Smooth muscle cell (in vitro differentiated cells): ENCODE data around the gene SLC35A4. TPM values are rescaled to one million over a fixed set of nuclear protein-coding genes. Genes with fewer than 3 reads are reported as not detected.
"Not testable (repeated sequence)": the region's sequence is repeated elsewhere in the genome, so short reads cannot be mapped to it uniquely, and the experiment has no call there.

Source experiments
- DNase-seq: peaks from one replicate; lab custom pipeline; 2025; ENCODE audit not compliant: unreplicated experiment; lab: John Stamatoyannopoulos, UW
- H2AFZ ChIP-seq: fragments of 200-600 bp; sonication (generic); 2 replicates; pipeline ENCODE4 v1.6.0; 2016; ENCODE audit warnings: antibody characterized with exemption, low read depth, mild to moderate bottlenecking
- H3F3A ChIP-seq: fragments of 200-600 bp; sonication (generic); 2 replicates; pipeline ENCODE4 v1.6.0; 2017; ENCODE audit warnings: antibody characterized with exemption, low read depth
- H3K27ac ChIP-seq: fragments of 200-600 bp; sonication (generic); 2 replicates; pipeline ENCODE4 v1.5.1; 2016; ENCODE audit warnings: low read depth, mild to moderate bottlenecking
- H3K27me3 ChIP-seq: fragments of 200-600 bp; sonication (generic); 2 replicates; pipeline ENCODE4 v1.6.1; 2016; ENCODE audit warnings: low read depth, mild to moderate bottlenecking
- H3K36me3 ChIP-seq: fragments of 200-600 bp; sonication (generic); 2 replicates; pipeline ENCODE4 v1.5.1; 2016; ENCODE audit warnings: low read depth
- H3K4me1 ChIP-seq: fragments of 200-600 bp; sonication (generic); 2 replicates; pipeline ENCODE4 v1.5.1; 2016; ENCODE audit warnings: low read depth
- H3K4me2 ChIP-seq: fragments of 200-600 bp; sonication (generic); 2 replicates; pipeline ENCODE4 v1.6.0; 2016; ENCODE audit warnings: mild to moderate bottlenecking
- H3K4me3 ChIP-seq: fragments of 200-600 bp; sonication (generic); 2 replicates; pipeline ENCODE4 v1.5.1; 2016; ENCODE audit warnings: mild to moderate bottlenecking
- H3K79me2 ChIP-seq: fragments of 200-600 bp; sonication (generic); 2 replicates; pipeline ENCODE4 v1.6.0; 2016; ENCODE audit warnings: low read depth, mild to moderate bottlenecking
- H3K9ac ChIP-seq: fragments of 200-600 bp; sonication (generic); 2 replicates; pipeline ENCODE4 v1.6.0; 2016; ENCODE audit warnings: low read depth
- H3K9me3 ChIP-seq: fragments of 200-600 bp; sonication (generic); replicated peaks from 2 replicates; pipeline ENCODE4 v1.5.1; 2016; ENCODE audit warnings: low read depth
- H4K20me1 ChIP-seq: fragments of 200-600 bp; sonication (generic); 2 replicates; pipeline ENCODE4 v1.6.0; 2016; ENCODE audit warnings: low read depth
- CTCF ChIP-seq: fragments of 200-600 bp; sonication (generic); IDR thresholded peaks from 2 replicates; pipeline ENCODE4 v1.5.1; 2017; ENCODE audit warnings: borderline replicate concordance, mild to moderate bottlenecking, antibody characterized with exemption; ENCODE audit not compliant: insufficient read depth, poor library complexity, severe bottlenecking
- WGBS: methylation state at CpG from one replicate; pipeline ENCODE4 v1.1.7; 2016; ENCODE audit warnings: low lambda C conversion rate; 5-methylcytosine and 5-hydroxymethylcytosine counted together
- polyA plus RNA-seq: library from polyadenylated mRNA; unstranded; fragments of >200 nt; fragmentation: Nextera tagmentation; extraction: Ambion mirVana; gene quantifications from 2 replicates; pipeline ENCODE4 v1.2.1, GENCODE V29; 2016
- total RNA-seq: library from RNA; depleted of rRNA; stranded (reverse); fragments of >200 nt; gene quantifications from 2 replicates; pipeline ENCODE4 v1.2.3, GENCODE V29; 2014

Gene SLC35A4
- total and polyA plus RNA-seq, 2 experiments from 2014 or later = 42.7 to 82.9 TPM

- no peak overlapping the region for H3K9ac ChIP-seq
- no peak overlapping the region for H3K4me3 ChIP-seq
- no peaks in the 10 kb centered on the region for H3K4me1 ChIP-seq
- H3K9me3 ChIP-seq = no peaks in the 10 kb centered on the region
- no peaks in the 10 kb centered on the region for H3K79me2 ChIP-seq
- H3K36me3 ChIP-seq = no peaks in the 10 kb centered on the region
- no peak for DNase-seq
- peak overlapping the region; percentile 46 for H2AFZ ChIP-seq
- H3F3A ChIP-seq = no peaks in the 10 kb centered on the region
- H4K20me1 ChIP-seq = no peaks in the 10 kb centered on the region
- TF ChIP-seq CTCF = no peak
- peak overlapping the region; percentile 18 for H3K4me2 ChIP-seq
- 74% methylated on average over 2 of the region's 2 CpGs for WGBS
- no peaks in the 10 kb centered on the region for H3K27me3 ChIP-seq
- H3K27ac ChIP-seq = peak overlapping the region; percentile 9
Observed at GRCh38 chr5:140576776-140577201, 12.2 kb downstream of the SLC35A4 start.

- not testable (repeated sequence) for H4K20me1 ChIP-seq, H3F3A ChIP-seq, H3K27me3 ChIP-seq, DNase-seq, H3K36me3 ChIP-seq, H2AFZ ChIP-seq, H3K9me3 ChIP-seq, H3K4me1 ChIP-seq, H3K79me2 ChIP-seq, H3K4me3 ChIP-seq, H3K27ac ChIP-seq, H3K4me2 ChIP-seq, H3K9ac ChIP-seq
- peak; percentile 4 for TF ChIP-seq CTCF
- 94% methylated on average over 6 of the region's 6 CpGs for WGBS
Observed at GRCh38 chr5:140579188-140579747, 14.6 kb downstream of the SLC35A4 start.

GRCh38 chr5:140587495-140587894 is 22.9 kb downstream of the SLC35A4 start:
- no peak overlapping the region for H3K4me3 ChIP-seq
- H3F3A ChIP-seq = peaks cover 5% of the 10 kb centered on the region
- no peak for DNase-seq
- H3K27me3 ChIP-seq = no peaks in the 10 kb centered on the region
- no peaks in the 10 kb centered on the region for H4K20me1 ChIP-seq
- no peak for TF ChIP-seq CTCF
- H3K9ac ChIP-seq = no peak overlapping the region
- H3K4me2 ChIP-seq = no peak overlapping the region
- H3K4me1 ChIP-seq = peaks cover 2% of the 10 kb centered on the region
- no peak overlapping the region for H2AFZ ChIP-seq
- 93% methylated on average over 1 of the region's 1 CpG for WGBS
- H3K36me3 ChIP-seq = no peaks in the 10 kb centered on the region
- no peaks in the 10 kb centered on the region for H3K79me2 ChIP-seq
- H3K9me3 ChIP-seq = no peaks in the 10 kb centered on the region
- H3K27ac ChIP-seq = no peak overlapping the region
